Endothelial cell of umbilical vein (primary cell): ENCODE measurements around the gene CERS2. TPM values are rescaled to one million over a fixed set of nuclear protein-coding genes. Genes with fewer than 3 reads are reported as not detected.

ENCODE experiments used
- BruUV-seq: library from RNA; stranded (reverse); fragments of 400-500 nt; replicated peaks from 2 replicates; lab custom pipeline; 2021; lab: Mats Ljungman, UMichigan
- CTCF ChIA-PET: fragments of 300-600, 350-600 bp; sonication (Branson Sonifier 250); formaldehyde crosslinking; loops from one replicate; lab custom pipeline; 2021; ENCODE audit warnings: antibody characterized with exemption, inconsistent platforms; lab: Charles Lee
- POLR2A ChIA-PET: fragments of 300-600, 350-600 bp; sonication (Branson Sonifier 250); formaldehyde crosslinking; loops from one replicate; lab custom pipeline; 2021; ENCODE audit warnings: antibody characterized with exemption, inconsistent platforms; lab: Charles Lee
- DNase-seq: peaks from one replicate; pipeline ENCODE4 v3.0.0-alpha.2; 2011; ENCODE audit warnings: low read depth, low spot score
- FAIRE-seq: peaks from 2 replicates; lab custom pipeline; 2011; peaks lifted over from hg19 to GRCh38; lab: Jason Lieb, UNC
- H2AFZ ChIP-seq: 2 replicates; pipeline ENCODE4 v1.6.0; 2012; ENCODE audit warnings: low read depth, low read length, control low read depth, inconsistent platforms
- H3K27ac ChIP-seq: 2 replicates; pipeline ENCODE4 v1.5.1; 2011; ENCODE audit warnings: low read depth, mild to moderate bottlenecking, control low read depth, low read length, moderate library complexity; ENCODE audit not compliant: insufficient read depth
- H3K27me3 ChIP-seq, 2 experiments: 2 replicates each; pipeline versions ENCODE4 v1.6.0 to v1.6.1; 2011; ENCODE audit warnings: low read length in 2 of 2, mixed read lengths in 1 of 2; ENCODE audit not compliant: control insufficient read depth in 2 of 2, insufficient read depth in 2 of 2
- H3K36me3 ChIP-seq, 2 experiments: 2 replicates in 1 of 2; 3 replicates in 1 of 2; pipeline ENCODE4 v1.5.1; 2011; ENCODE audit warnings: low read length in 2 of 2, mild to moderate bottlenecking in 1 of 2, moderate library complexity in 1 of 2; ENCODE audit not compliant: control insufficient read depth in 2 of 2, insufficient read depth in 2 of 2; ENCODE audit errors: extremely low read depth in 1 of 2
- H3K4me1 ChIP-seq: 3 replicates; pipeline ENCODE4 v1.5.1; 2011; ENCODE audit warnings: mild to moderate bottlenecking, low read length; ENCODE audit not compliant: control insufficient read depth, insufficient read depth; ENCODE audit errors: extremely low read depth
- H3K4me2 ChIP-seq: 2 replicates; pipeline ENCODE4 v1.6.1; 2011; ENCODE audit warnings: low read length, control low read depth, mixed read lengths; ENCODE audit not compliant: insufficient read depth
- H3K4me3 ChIP-seq, 3 experiments: fragments of 200-600 bp in 1 of 3; sonication (generic), shearing (Covaris generic) in 1 of 3; replicated peaks in 1 of 3; 2 replicates each; pipeline ENCODE4 v1.5.1; 2011 to 2016; ENCODE audit warnings: control low read depth in 3 of 3, low read length in 3 of 3, mild to moderate bottlenecking in 2 of 3, inconsistent platforms in 1 of 3, low read depth in 1 of 3, moderate library complexity in 1 of 3; ENCODE audit not compliant: insufficient read depth in 1 of 3
- H3K79me2 ChIP-seq: 2 replicates; pipeline ENCODE4 v1.6.0; 2012; ENCODE audit warnings: low read length, inconsistent platforms; ENCODE audit not compliant: control insufficient read depth, insufficient read depth
- H3K9ac ChIP-seq: replicated peaks from 2 replicates; pipeline ENCODE3; 2011; ENCODE audit warnings: low read length, control low read depth; ENCODE audit not compliant: insufficient read depth; ENCODE audit errors: extremely low read depth
- H3K9me1 ChIP-seq: replicated peaks from 3 replicates; pipeline ENCODE4 v1.6.0; 2011; ENCODE audit warnings: mild to moderate bottlenecking, low read length; ENCODE audit not compliant: control insufficient read depth, insufficient read depth; ENCODE audit errors: extremely low read depth
- H3K9me3 ChIP-seq: replicated peaks from 2 replicates; pipeline ENCODE4 v1.5.1; 2012; ENCODE audit warnings: low read length, inconsistent platforms; ENCODE audit not compliant: control insufficient read depth, insufficient read depth
- H4K20me1 ChIP-seq: replicated peaks from 2 replicates; pipeline ENCODE3; 2011; ENCODE audit warnings: mild to moderate bottlenecking, low read length; ENCODE audit not compliant: control insufficient read depth, insufficient read depth; ENCODE audit errors: extremely low read depth
- EZH2 ChIP-seq: IDR thresholded peaks from 2 replicates; pipeline ENCODE4 v1.6.1; 2012; ENCODE audit warnings: borderline replicate concordance, low read depth, mild to moderate bottlenecking, moderate library complexity, low read length, inconsistent platforms; ENCODE audit not compliant: severe bottlenecking
- FOS ChIP-seq: IDR thresholded peaks from 2 replicates; pipeline ENCODE4 v1.6.1; 2011; ENCODE audit warnings: mild to moderate bottlenecking, low read length, moderate library complexity, borderline replicate concordance; ENCODE audit not compliant: insufficient read depth
- GATA2 ChIP-seq: IDR thresholded peaks from 2 replicates; pipeline ENCODE4 v1.7.0; 2011; ENCODE audit warnings: low read depth, mild to moderate bottlenecking, moderate library complexity, mixed read lengths, low read length; ENCODE audit not compliant: insufficient read length, insufficient read depth
- JUN ChIP-seq: IDR thresholded peaks from 2 replicates; pipeline ENCODE4 v1.6.1; 2011; ENCODE audit warnings: borderline replicate concordance, low read depth; ENCODE audit not compliant: insufficient read length, insufficient read depth
- MAX ChIP-seq: IDR thresholded peaks from 2 replicates; pipeline ENCODE4 v1.6.1; 2011; ENCODE audit not compliant: insufficient read depth, insufficient read length
- MYC ChIP-seq: IDR thresholded peaks from one replicate; pipeline ENCODE4 v1.6.1; 2011; ENCODE audit warnings: mild to moderate bottlenecking, low read depth, low read length
- POLR2A ChIP-seq: IDR thresholded peaks from 2 replicates; pipeline ENCODE4 v1.6.1; 2012; ENCODE audit warnings: low read depth, mild to moderate bottlenecking, control low read depth, low read length
- POLR2AphosphoS5 ChIP-seq: IDR thresholded peaks from 2 replicates; pipeline ENCODE4 v1.6.1; 2012; ENCODE audit warnings: low read depth, mild to moderate bottlenecking, control low read depth, low read length, moderate library complexity; ENCODE audit not compliant: insufficient read depth
- dilution Hi-C: fragments of 300-500 bp; cut with MboI; formaldehyde crosslinking; loops from one replicate; pipeline ENCODE4 v1.15.0; 2019; ENCODE audit warnings: low sequenced_read_pairs; ENCODE audit not compliant: extremely low pct_ligation_motif_present
- intact Hi-C: fragments of 100-400 bp; cut with micrococcal nuclease; formaldehyde crosslinking; loops from one replicate; pipeline ENCODE4 v1.10.0; 2022
- polyA plus RNA-seq, 4 experiments: library from polyadenylated mRNA; depleted of rRNA in 3 of 4; stranded (reverse) in 3 of 4; unstranded in 1 of 4; fragments of >200 nt; gene quantifications; 2 replicates each; pipeline versions ENCODE4 v1.2.1 to v1.2.3, GENCODE V29; 2011 to 2012; ENCODE audit warnings: missing spikeins in 1 of 4
- total RNA-seq: library from RNA; stranded (reverse); gene quantifications from 2 replicates; pipeline ENCODE4 v1.2.3, GENCODE V29; 2021
- TF ChIP-seq, protein P1 (sequence below), 2 donors: IDR thresholded peaks; 1 replicate in 1 of 2; 2 replicates in 1 of 2; pipeline ENCODE4 v1.5.1; 2011; ENCODE audit warnings: low read length in 2 of 2, mild to moderate bottlenecking in 2 of 2, moderate library complexity in 2 of 2, control low read depth in 1 of 2, inconsistent platforms in 1 of 2, low read depth in 1 of 2; ENCODE audit not compliant: insufficient read depth in 1 of 2; ENCODE audit errors: extremely low read depth in 1 of 2

The CERS2 gene
- total and polyA plus RNA-seq, 2 donors (not counting 3 experiments of a cell fraction or from before 2014, with no cell fraction given) = 143 to 155 TPM

DNA sequence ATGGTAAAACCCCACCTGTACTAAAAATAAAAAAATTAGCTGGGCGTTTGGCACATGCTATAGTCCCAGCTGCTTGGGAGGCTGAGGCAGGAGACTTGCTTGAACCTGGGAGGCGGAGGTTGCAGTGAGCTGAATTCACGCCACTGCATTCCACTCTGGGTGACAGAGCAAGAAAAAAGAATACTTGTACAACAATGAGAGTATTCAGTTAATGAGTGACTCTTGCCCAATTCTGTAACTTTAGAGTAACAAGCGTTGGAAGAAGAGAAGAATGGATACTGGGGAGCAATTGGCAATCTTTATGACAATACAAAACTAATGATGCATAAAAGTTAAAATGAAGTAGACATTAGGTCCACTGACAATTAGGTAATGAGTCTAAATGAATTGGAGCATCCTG lies 18.0 kb upstream of the CERS2 start:
- Histone ChIP-seq H3K36me3 (peaks cover 0 to 8% of the 10 kb centered on the region in 2 experiments), H2AFZ (no peak overlapping the region), H3K4me3 (no peak overlapping the region), H3K27me3 (no peaks in the 10 kb centered on the region), H3K9me1 (no peaks in the 10 kb centered on the region), H3K9me3 (no peaks in the 10 kb centered on the region), H3K4me1 (no peaks in the 10 kb centered on the region), H3K4me2 (no peak overlapping the region), H3K27ac (no peak overlapping the region), H4K20me1 (no peaks in the 10 kb centered on the region), H3K79me2 (no peaks in the 10 kb centered on the region), H3K9ac (no peak overlapping the region)
- POLR2A ChIA-PET = no interaction called here
- FAIRE-seq = peak; percentile 21
- CTCF ChIA-PET = interaction anchor here (1.6 to 12.3 kb wide), 2 partner anchors 11 to 14 kb away, joined by 4 to 278 read pairs; partner anchors contain the start of genes ANXA9, CERS2 and MINDY1
- no TSS peak for BruUV-seq
- DNase-seq = no peak
- dilution Hi-C loops (no loop called here), intact Hi-C loops (no loop called here)
- TF ChIP-seq FOS (no peak), EZH2 (no peak), MYC (no peak), MAX (no peak), GATA2 (no peak), POLR2AphosphoS5 (no peak), JUN (no peak), POLR2A (no peak)
- TF ChIP-seq, protein P1, sequence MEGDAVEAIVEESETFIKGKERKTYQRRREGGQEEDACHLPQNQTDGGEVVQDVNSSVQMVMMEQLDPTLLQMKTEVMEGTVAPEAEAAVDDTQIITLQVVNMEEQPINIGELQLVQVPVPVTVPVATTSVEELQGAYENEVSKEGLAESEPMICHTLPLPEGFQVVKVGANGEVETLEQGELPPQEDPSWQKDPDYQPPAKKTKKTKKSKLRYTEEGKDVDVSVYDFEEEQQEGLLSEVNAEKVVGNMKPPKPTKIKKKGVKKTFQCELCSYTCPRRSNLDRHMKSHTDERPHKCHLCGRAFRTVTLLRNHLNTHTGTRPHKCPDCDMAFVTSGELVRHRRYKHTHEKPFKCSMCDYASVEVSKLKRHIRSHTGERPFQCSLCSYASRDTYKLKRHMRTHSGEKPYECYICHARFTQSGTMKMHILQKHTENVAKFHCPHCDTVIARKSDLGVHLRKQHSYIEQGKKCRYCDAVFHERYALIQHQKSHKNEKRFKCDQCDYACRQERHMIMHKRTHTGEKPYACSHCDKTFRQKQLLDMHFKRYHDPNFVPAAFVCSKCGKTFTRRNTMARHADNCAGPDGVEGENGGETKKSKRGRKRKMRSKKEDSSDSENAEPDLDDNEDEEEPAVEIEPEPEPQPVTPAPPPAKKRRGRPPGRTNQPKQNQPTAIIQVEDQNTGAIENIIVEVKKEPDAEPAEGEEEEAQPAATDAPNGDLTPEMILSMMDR (IDR thresholded peaks at IDR 0.05; ENCODE audit: extremely low read depth in 1 of 2, insufficient read depth in 1 of 2, low read depth in 1 of 2, low read length in 2 of 2) = no peak
